Measurements from ENCODE around the gene TNIP1. TPM values are rescaled to one million over a fixed set of nuclear protein-coding genes. Genes with fewer than 3 reads are reported as not detected.

TNIP1 gene
- total RNA-seq, 1 donor = 85.8 TPM

DNA sequence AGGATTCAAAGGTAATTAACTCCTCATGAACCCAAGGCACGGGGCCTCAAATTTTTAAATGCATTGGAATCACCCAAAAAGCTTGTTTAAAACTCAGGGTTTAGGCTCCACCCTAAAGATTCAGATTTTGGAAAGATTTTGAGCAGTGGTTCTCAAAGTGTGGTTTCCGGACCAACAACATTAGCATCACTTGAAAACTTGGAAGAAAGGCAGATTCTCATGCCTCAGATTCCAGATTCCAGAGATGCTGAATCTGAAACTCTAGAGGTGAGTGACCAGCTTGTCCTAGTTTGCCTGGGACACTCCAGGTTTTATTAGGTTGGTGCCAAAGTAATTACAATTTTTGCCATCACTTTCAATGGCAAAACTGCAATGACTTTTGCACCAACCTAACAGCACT lies 24.7 kb upstream of the TNIP1 start:
- Histone ChIP-seq H3K4me1 (ENCODE audit: insufficient read depth, low read length) (peaks cover 5% of the 10 kb centered on the region), H3K9me3 (ENCODE audit: low read depth, low read length) (no peaks in the 10 kb centered on the region), H3K36me3 (ENCODE audit: insufficient read depth, low read length) (peaks cover 97% of the 10 kb centered on the region), H3K4me2 (ENCODE audit: insufficient read depth, low read length) (no peak overlapping the region), H3K27me3 (ENCODE audit: insufficient read depth, low read length) (no peaks in the 10 kb centered on the region), H4K20me1 (ENCODE audit: insufficient read depth, low read length) (peaks cover 11% of the 10 kb centered on the region), H3K27ac (ENCODE audit: low read depth, low read length) (no peak overlapping the region), H2AFZ (ENCODE audit: low read length) (no peak overlapping the region), H3K79me2 (ENCODE audit: insufficient read depth, low read length) (no peaks in the 10 kb centered on the region), H3K4me3 (ENCODE audit: insufficient read depth, low read length) (no peak overlapping the region)
- TF ChIP-seq CTCF (IDR thresholded peaks at IDR 0.05; ENCODE audit: extremely low read depth, low read depth, low read length) = no peak
- no peak for DNase-seq (ENCODE audit: insufficient read length, low spot score, missing footprints)

DNA sequence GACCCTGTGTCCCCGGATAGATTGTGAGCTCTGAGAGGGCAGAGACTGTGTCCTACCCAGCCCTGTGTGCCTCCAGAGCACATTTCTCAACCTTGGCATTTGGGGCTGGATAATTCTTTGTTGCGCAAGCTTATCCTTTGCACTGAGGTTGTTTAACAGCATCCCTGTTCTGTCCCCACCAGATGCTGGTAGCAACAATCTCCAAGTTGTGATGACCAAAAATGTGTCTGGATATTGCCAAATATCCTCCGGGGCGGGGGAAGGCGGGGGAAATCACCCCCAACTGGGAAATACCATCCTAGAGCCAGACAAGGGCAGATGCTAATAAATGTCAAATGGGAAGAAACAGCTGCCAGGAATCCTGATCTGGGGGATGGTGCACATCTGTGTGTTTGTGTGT lies 24.0 kb upstream of the TNIP1 start:
- TF ChIP-seq CTCF (IDR thresholded peaks at IDR 0.05; ENCODE audit: extremely low read depth, low read depth, low read length) = no peak
- Histone ChIP-seq H3K9me3 (ENCODE audit: low read depth, low read length) (no peaks in the 10 kb centered on the region), H3K4me2 (ENCODE audit: insufficient read depth, low read length) (no peak overlapping the region), H3K4me1 (ENCODE audit: insufficient read depth, low read length) (peaks cover 5% of the 10 kb centered on the region), H2AFZ (ENCODE audit: low read length) (no peak overlapping the region), H3K79me2 (ENCODE audit: insufficient read depth, low read length) (no peaks in the 10 kb centered on the region), H3K27me3 (ENCODE audit: insufficient read depth, low read length) (no peaks in the 10 kb centered on the region), H3K36me3 (ENCODE audit: insufficient read depth, low read length) (peaks cover 93% of the 10 kb centered on the region), H3K4me3 (ENCODE audit: insufficient read depth, low read length) (no peak overlapping the region), H4K20me1 (ENCODE audit: insufficient read depth, low read length) (peaks cover 11% of the 10 kb centered on the region), H3K27ac (ENCODE audit: low read depth, low read length) (no peak overlapping the region)
- no peak for DNase-seq (ENCODE audit: insufficient read length, low spot score, missing footprints)

- no peak for DNase-seq (ENCODE audit: insufficient read length, low spot score, missing footprints)
- Histone ChIP-seq H3K4me1 (ENCODE audit: insufficient read depth, low read length) (no peaks in the 10 kb centered on the region), H3K36me3 (ENCODE audit: insufficient read depth, low read length) (peaks cover 62% of the 10 kb centered on the region), H3K9me3 (ENCODE audit: low read depth, low read length) (no peaks in the 10 kb centered on the region), H2AFZ (ENCODE audit: low read length) (no peak overlapping the region), H3K4me3 (ENCODE audit: insufficient read depth, low read length) (no peak overlapping the region), H3K79me2 (ENCODE audit: insufficient read depth, low read length) (no peaks in the 10 kb centered on the region), H4K20me1 (ENCODE audit: insufficient read depth, low read length) (peaks cover 4% of the 10 kb centered on the region), H3K27ac (ENCODE audit: low read depth, low read length) (no peak overlapping the region), H3K27me3 (ENCODE audit: insufficient read depth, low read length) (no peaks in the 10 kb centered on the region), H3K4me2 (ENCODE audit: insufficient read depth, low read length) (no peak overlapping the region)
- no peak for TF ChIP-seq CTCF (IDR thresholded peaks at IDR 0.05; ENCODE audit: extremely low read depth, low read depth, low read length)
Observed at GRCh38 chr5:151101746-151102145, 20.9 kb upstream of the TNIP1 start.

DNA sequence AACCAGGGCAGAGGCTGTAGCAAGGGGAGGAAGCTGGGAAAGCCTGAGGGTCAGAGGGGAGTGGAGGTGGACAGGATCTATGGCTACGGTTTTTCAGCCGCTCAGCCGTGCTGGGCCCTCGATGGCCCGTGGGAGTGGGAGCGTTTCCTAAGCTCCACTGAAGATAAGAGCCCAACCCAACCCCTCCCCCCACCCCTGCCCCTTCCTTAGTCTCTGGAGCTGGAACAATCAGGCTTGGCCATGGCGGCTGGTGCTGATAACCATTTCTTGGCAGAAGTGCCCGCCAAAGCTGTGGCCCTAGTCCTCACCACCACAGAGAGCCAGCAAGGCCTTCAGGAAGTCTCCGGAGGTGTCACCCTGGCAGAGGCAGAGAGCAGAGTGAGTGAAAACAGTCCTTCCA lies 20.3 kb upstream of the TNIP1 start:
- no peak overlapping the region for H3K27ac ChIP-seq (ENCODE audit: low read depth, low read length)
- H3K79me2 ChIP-seq (ENCODE audit: insufficient read depth, low read length) = no peaks in the 10 kb centered on the region
- peaks cover 57% of the 10 kb centered on the region for H3K36me3 ChIP-seq (ENCODE audit: insufficient read depth, low read length)
- no peak for TF ChIP-seq CTCF (IDR thresholded peaks at IDR 0.05; ENCODE audit: extremely low read depth, low read depth, low read length)
- no peak overlapping the region for H3K4me2 ChIP-seq (ENCODE audit: insufficient read depth, low read length)
- no peak overlapping the region for H3K4me3 ChIP-seq (ENCODE audit: insufficient read depth, low read length)
- DNase-seq (ENCODE audit: insufficient read length, low spot score, missing footprints) = no peak
- no peaks in the 10 kb centered on the region for H3K27me3 ChIP-seq (ENCODE audit: insufficient read depth, low read length)
- H2AFZ ChIP-seq (ENCODE audit: low read length) = no peak overlapping the region
- peaks cover 2% of the 10 kb centered on the region for H3K4me1 ChIP-seq (ENCODE audit: insufficient read depth, low read length)
- H3K9me3 ChIP-seq (ENCODE audit: low read depth, low read length) = no peaks in the 10 kb centered on the region
- peaks cover 4% of the 10 kb centered on the region for H4K20me1 ChIP-seq (ENCODE audit: insufficient read depth, low read length)
